ENCODE data around the gene SERP2.
"Not testable (repeated sequence)": the region's sequence is repeated elsewhere in the genome, so short reads cannot be mapped to it uniquely, and the experiment has no call there.

SERP2 gene

DNA sequence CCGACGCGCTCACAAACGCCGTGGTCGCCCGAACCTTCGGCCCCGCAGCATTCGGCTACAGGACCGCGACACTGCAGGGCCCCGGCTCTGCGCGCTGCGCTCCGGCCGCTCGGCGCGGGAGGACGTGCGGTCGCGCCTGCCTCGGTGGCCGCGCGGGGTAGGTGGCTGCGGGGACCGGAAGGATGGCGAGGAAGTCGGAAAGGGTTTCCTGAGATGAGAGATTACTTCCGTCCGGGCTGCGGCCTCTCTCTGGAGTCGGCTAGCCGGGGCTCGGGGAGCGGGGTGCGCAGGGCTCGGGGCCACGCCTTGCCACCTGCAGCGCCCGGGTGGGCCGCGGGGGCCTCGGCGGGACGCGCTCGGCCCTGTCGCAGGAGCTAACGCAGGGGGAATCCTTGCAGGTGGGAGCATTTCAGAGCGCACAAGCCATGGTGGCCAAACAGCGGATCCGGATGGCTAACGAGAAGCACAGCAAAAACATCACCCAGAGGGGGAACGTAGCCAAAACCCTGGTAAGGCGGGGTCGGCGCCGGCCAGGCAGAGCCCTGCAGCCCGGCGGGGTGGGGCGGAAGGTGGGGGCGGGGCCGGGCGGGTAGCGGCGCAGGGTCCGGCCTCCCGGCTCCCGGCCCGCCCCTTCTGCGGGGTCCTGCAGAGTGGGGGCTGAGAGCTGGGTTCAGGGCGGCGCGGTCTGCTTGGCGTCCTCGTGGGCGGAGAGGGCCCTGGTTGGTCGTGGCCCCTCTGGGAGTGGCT is at the start of gene SERP2:
TSS of gene SERP2 (plus strand) at position 224 of the 747 bp plus-strand sequence. CDS start at position 426, 202 bp downstream.
- in situ Hi-C loops (cut with MboI; ENCODE audit: low sequenced_read_pairs) = no loop called here

DNA sequence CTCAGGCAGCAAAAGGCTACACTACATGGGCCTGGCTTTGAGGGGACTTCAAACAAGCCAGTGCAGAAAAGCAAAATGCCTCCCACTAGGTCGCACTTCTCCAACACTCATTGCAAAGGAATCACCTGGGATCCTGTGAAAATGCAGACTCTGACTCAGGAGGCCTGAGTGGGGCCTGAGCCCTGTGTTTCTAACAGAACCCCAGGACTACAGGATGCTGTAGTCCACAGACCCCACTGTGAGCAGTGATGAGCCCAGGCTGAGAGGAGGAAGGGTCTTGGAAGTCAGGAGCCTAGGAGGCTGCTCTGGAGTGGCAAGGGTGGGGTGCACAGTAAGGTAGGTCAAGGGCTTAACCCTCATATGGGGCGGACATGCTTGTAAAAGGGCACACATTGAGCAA is 46.7 kb upstream of the SERP2 start:
- in situ Hi-C loops (cut with MboI; ENCODE audit: low sequenced_read_pairs) = no loop called here

DNA sequence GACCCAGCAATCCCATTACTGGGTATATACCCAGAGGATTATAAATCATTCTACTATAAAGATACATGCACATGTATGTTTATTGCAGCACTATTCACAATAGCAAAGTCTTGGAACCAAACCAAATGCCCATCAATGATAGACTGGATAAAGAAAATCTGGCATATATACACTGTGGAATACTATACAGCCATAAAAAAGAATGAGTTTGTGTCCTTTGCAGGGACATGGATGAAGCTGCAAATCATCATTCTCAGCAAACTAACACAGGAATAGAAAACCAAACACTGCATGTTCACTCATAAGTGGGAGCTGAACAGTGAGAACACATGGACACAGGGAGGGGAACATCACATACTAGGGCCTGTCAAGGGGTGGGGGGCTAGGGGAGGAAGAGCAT is 44.6 kb upstream of the SERP2 start:
- in situ Hi-C loops (cut with MboI; ENCODE audit: low sequenced_read_pairs) = not testable (repeated sequence)

DNA sequence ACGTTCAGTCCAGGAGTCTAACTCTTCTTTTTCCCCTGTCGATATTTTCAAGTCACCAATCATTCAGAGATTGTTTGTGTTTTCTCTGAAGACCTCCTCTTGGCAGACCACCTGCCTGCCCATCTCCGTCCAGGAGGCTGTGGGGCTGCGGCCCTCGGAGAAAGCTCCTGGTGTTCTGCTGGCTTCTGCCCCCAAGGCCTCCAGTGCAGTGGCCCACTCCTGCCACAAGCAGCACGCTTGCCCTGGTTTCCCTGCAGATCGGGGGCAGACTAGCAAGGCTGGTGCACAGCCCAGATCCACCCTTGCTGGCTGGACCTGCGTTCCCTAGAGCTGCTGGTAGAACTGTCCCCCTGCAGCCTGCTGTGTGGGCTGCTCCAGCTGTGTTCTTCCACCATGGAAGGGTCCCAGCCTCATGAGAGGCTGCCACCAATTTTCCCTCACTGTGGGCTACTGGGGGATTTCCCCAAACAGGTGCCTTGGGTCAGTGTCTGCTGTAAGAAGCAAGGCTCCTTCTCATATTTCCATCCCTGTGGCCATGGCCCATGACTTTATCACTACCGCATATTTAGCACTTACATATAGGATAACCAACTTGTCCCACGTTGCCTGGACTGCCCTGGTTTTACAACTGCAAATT is 43.6 kb upstream of the SERP2 start:
- in situ Hi-C loops (cut with MboI; ENCODE audit: low sequenced_read_pairs) = no loop called here

DNA sequence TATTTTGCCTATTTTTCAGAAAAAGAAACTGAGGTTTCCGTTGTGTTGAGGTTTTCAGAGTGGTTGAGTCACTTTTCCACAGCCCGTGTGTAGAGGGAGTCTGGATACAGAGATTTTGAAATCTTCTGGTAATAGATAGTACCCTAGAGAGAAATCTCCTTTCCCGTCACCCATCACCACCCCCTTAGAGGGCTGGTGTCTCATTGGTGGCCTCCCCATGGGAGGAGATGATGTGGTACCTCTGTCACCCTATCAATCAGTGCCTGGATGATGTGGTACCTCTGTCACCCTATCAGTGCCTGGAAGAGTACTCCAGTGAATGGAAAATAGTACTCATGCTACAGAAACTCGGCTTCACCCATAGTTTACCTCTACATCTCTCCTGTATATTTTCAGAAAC is 42.2 kb upstream of the SERP2 start:
- in situ Hi-C loops (cut with MboI; ENCODE audit: low sequenced_read_pairs) = no loop called here

- in situ Hi-C loops (cut with MboI; ENCODE audit: low sequenced_read_pairs) = no loop called here
Observed at GRCh38 chr13:44331912-44332851, 41.4 kb upstream of the SERP2 start.

DNA sequence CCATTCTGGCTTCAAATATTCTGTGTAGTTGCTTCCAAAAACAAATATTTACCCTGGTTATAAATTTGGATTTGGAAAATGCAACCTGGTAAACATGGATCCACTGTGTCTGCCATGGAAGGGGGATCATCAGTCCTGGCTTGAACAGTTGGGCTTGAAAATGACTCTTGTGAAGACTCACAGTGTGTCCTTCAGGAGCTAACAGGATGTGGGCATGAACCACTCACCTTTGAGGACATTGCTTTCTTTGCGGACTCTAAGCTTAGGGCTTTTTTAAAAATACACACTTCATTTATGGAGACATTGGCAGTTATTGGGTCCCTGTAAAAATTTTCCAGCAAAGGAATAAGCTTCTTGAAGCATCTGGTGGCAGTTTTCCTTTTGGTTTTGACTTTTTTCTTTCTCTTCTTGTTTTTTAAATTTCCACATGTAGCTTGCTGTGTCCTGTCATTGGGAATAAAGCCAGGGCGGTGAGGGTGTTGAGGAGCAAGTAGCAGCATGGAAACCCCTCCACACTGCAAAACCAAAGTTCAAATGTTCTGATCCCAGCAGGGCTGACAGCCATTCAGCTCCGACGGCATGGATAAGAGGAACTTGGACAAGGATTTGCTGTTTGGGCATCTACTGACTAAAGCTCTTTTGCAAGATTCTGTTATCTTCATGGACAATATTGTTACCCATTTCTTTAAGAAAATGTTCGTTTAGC is 39.5 kb upstream of the SERP2 start:
- in situ Hi-C loops (cut with MboI; ENCODE audit: low sequenced_read_pairs) = no loop called here

GRCh38 chr13:44334751-44335150 is 38.9 kb upstream of the SERP2 start:
- in situ Hi-C loops (cut with MboI; ENCODE audit: low sequenced_read_pairs) = no loop called here

DNA sequence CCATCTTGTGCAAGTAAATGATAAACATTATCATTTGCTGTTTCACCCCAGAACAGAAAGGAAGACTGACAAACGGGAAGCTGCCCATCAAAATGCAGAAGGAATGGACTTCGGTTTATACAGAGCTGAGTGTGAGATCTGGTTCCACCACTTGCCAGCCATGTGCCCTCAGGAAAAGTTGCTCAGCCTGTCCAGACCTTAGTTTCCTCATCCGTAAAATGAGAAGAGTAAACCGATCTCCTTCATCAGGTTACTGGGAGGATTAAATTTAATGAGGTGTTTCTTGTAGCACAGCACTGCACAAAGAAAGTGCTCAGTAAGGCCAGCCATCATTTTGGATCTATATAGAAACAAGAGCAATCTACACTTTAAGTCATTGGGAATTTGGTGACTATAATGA is 36.7 kb upstream of the SERP2 start:
- in situ Hi-C loops (cut with MboI; ENCODE audit: low sequenced_read_pairs) = no loop called here

- in situ Hi-C loops (cut with MboI; ENCODE audit: low sequenced_read_pairs) = no loop called here
Observed at GRCh38 chr13:44337581-44337980, 36.0 kb upstream of the SERP2 start.

- in situ Hi-C loops (cut with MboI; ENCODE audit: low sequenced_read_pairs) = no loop called here
Observed at GRCh38 chr13:44340508-44340907, 33.1 kb upstream of the SERP2 start.

DNA sequence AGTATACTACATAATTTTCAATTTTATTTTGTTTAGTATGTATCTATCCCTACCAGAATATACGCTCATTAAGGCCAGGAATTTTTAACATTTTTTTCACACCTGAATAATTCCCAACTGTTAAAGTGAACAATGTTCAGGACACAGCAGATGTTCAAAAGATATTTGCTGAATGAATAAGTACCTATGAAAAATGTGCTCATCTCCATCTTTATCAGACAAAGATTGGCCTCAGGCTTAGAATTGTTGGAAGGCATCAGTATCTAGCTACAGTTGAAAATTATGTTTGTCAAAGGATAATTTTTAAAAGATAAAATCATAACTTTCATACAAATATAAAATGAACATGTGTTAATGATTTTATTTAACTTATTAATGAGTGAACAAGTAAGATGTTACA is 30.9 kb upstream of the SERP2 start:
- in situ Hi-C loops (cut with MboI; ENCODE audit: low sequenced_read_pairs) = no loop called here

- in situ Hi-C loops (cut with MboI; ENCODE audit: low sequenced_read_pairs) = no loop called here
Observed at GRCh38 chr13:44346534-44346933, 27.1 kb upstream of the SERP2 start.

GRCh38 chr13:44347301-44347700 is 26.3 kb upstream of the SERP2 start:
- in situ Hi-C loops (cut with MboI; ENCODE audit: low sequenced_read_pairs) = no loop called here

GRCh38 chr13:44347949-44348348 is 25.7 kb upstream of the SERP2 start:
- in situ Hi-C loops (cut with MboI; ENCODE audit: low sequenced_read_pairs) = no loop called here

DNA sequence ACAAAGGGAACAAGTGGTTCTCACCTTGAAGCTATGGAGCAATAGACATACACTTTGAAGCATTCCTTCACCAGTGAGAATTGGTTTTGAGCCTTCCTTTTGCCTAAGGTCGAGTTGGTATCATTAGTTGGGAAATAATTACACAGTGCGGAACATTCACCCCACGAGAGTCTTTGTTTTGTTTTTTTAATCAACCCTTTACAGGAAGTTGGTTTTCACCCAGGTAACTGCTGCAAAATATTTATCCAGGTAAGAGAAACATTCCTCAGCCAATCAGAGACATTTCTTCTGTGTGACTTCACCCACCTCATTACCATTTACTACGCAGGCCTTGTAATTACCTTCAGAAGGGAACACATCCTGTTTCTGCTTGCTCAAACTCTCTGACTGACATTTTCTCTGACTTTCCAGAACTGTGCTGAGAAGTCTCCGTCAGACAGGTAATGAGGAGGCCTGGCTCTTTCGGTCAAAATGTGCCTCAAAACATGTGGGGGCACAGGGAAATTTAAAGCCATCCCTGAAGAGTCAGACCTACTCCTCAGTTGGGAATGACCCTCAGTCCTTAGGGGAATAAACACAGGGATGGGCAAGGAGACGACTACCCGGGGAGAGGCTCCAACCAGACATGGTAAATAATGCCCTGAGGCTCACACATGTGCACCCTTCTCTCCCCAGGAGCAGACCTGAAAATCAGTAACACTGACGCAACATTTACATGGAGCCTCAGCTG is 22.7 kb upstream of the SERP2 start:
- in situ Hi-C loops (cut with MboI; ENCODE audit: low sequenced_read_pairs) = no loop called here

DNA sequence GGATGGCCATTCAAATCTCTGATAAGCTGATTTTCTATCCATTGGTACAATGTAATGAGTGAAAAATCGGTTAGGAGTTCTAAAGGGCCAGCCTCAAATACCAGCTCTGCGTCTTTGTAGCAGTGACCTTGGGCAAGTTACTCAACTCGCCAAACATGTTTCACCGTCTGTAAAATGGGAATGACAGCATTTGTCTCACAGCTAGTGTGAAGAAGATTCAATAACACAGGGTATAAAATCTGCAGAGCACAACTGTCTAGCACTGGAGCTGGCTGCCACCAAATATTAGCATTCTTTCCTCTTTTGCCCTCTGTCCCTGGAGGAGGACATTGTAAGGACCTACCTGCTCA is 22.1 kb upstream of the SERP2 start:
- in situ Hi-C loops (cut with MboI; ENCODE audit: low sequenced_read_pairs) = no loop called here

GRCh38 chr13:44352202-44352601 is 21.4 kb upstream of the SERP2 start:
- in situ Hi-C loops (cut with MboI; ENCODE audit: low sequenced_read_pairs) = no loop called here

DNA sequence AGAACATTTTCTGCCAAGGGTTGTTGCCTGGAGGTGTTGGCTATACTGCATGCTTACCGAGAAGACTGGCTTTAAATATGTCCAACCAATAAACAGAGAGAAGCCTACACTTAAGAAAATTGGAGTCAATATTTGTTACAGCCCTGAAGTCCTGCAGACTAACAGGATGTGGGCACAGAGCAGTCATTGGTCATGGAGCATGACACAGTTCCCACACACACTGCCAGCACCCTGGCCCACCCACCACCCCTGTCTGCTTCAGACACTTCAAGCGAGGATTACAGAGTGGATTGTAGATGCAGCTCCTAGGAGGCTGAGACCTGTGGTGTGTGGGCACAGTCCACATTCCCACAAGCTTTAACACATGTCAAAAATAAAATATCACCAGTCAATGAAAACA is 21.0 kb upstream of the SERP2 start:
- in situ Hi-C loops (cut with MboI; ENCODE audit: low sequenced_read_pairs) = no loop called here

DNA sequence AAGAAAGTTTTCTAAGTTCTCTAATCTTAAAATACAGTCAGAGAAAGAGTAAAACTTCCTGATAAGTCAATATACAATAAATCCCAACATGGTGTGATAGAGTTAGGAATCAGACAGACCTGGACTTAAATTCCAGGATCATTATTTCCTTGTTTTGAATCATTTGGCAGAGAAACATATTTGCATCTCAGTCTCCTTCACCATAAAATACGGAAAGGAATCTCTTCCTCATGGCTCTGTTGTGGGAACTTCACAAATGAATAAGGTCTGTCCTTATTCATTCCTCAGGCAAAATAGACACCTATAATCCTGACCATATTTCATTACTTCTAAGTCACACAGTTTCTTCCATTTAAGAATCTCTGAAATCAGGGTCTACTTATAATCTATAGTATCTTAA is 19.3 kb upstream of the SERP2 start:
- in situ Hi-C loops (cut with MboI; ENCODE audit: low sequenced_read_pairs) = no loop called here
